K562 (cell line): ENCODE results near the gene CEP72. TPM values are rescaled to one million over a fixed set of nuclear protein-coding genes. Genes with fewer than 3 reads are reported as not detected.

ENCODE experiments used
- ATAC-seq: fragments of 200-7000 bp; cut with Tn5 transposase; 3 replicates; pipeline ENCODE4 v1.9.1; 2020; ENCODE audit warnings: moderate library complexity
- BruUV-seq: library from RNA; stranded (reverse); fragments of 400-500 nt; replicated peaks from 2 replicates; lab custom pipeline; 2021; lab: Mats Ljungman, UMichigan
- CTCF ChIA-PET: fragments of 300-600 bp; formaldehyde crosslinking; extraction: SDS; loops from one replicate; lab custom pipeline; 2021; ENCODE audit warnings: low intra/inter-chr PET ratio; lab: Yijun Ruan, JAX
- POLR2A ChIA-PET: fragments of 300-600, 350-650 bp; sonication (Branson Sonifier 250); formaldehyde crosslinking; extraction: SDS; loops from one replicate; lab custom pipeline; 2021; ENCODE audit warnings: antibody characterized with exemption, inconsistent platforms; lab: Yijun Ruan, JAX
- DNase-seq, 4 experiments: peaks; one replicate each; pipeline versions ENCODE4 v3.0.0 to v3.0.0-alpha.2; 2011 to 2018; ENCODE audit warnings: low spot score in 3 of 4, mixed read lengths in 3 of 4; ENCODE audit errors: extremely low read depth in 1 of 4
- FAIRE-seq: peaks from 2 replicates; lab custom pipeline; 2011; peaks lifted over from hg19 to GRCh38; lab: Jason Lieb, UNC
- H2AFZ ChIP-seq: 2 replicates; pipeline ENCODE4 v1.6.0; 2011; ENCODE audit warnings: low read depth, low read length, control low read depth, inconsistent platforms
- H3K27ac ChIP-seq: fragments of 200-600 bp; 3 replicates; pipeline ENCODE4 v1.8.0; 2011; ENCODE audit warnings: low read depth, mild to moderate bottlenecking, control low read depth, inconsistent platforms, low read length, moderate library complexity, mixed read lengths; ENCODE audit errors: extremely low read depth
- H3K27me3 ChIP-seq, 2 experiments: fragments of 300-600 bp in 1 of 2; 2 replicates in 1 of 2; 3 replicates in 1 of 2; pipeline versions ENCODE4 v1.6.0 to v1.8.0; 2011; ENCODE audit warnings: inconsistent platforms in 2 of 2, low read length in 2 of 2, mild to moderate bottlenecking in 1 of 2, mixed read lengths in 1 of 2, moderate library complexity in 1 of 2; ENCODE audit not compliant: control insufficient read depth in 2 of 2, insufficient read depth in 2 of 2
- H3K36me3 ChIP-seq: fragments of 300-600 bp; 3 replicates; pipeline ENCODE4 v1.8.0; 2011; ENCODE audit warnings: mild to moderate bottlenecking, low read length, inconsistent platforms; ENCODE audit not compliant: control insufficient read depth, insufficient read depth
- H3K4me1 ChIP-seq, 2 experiments: fragments of 200-600 bp in 1 of 2; replicated peaks in 1 of 2; 2 replicates in 1 of 2; 3 replicates in 1 of 2; pipeline versions ENCODE4 v1.5.1 to v1.8.0; 2011; ENCODE audit warnings: inconsistent platforms in 2 of 2, low read length in 2 of 2, mild to moderate bottlenecking in 1 of 2, mixed read lengths in 1 of 2, moderate library complexity in 1 of 2; ENCODE audit not compliant: control insufficient read depth in 2 of 2, insufficient read depth in 2 of 2
- H3K4me2 ChIP-seq: 2 replicates; pipeline ENCODE4 v1.6.1; 2011; ENCODE audit warnings: low read length, control low read depth, inconsistent platforms, mixed read lengths; ENCODE audit not compliant: insufficient read depth
- H3K4me3 ChIP-seq: fragments of 200-600 bp; sonication (generic), shearing (Covaris generic); 2 replicates; pipeline ENCODE4 v1.5.1; 2016; ENCODE audit warnings: control low read depth, inconsistent platforms
- H3K79me2 ChIP-seq: fragments of 200-600 bp; 3 replicates; pipeline ENCODE4 v1.8.0; 2011; ENCODE audit warnings: low read length, inconsistent platforms; ENCODE audit not compliant: control insufficient read depth, insufficient read depth
- H3K9ac ChIP-seq, 2 experiments: 2 replicates each; pipeline versions ENCODE4 v1.6.0 to v1.6.1; 2011; ENCODE audit warnings: low read depth in 2 of 2, low read length in 2 of 2, control low read depth in 1 of 2, inconsistent platforms in 1 of 2, mild to moderate bottlenecking in 1 of 2, mixed read lengths in 1 of 2; ENCODE audit not compliant: insufficient read depth in 1 of 2
- H3K9me1 ChIP-seq: one replicate; pipeline ENCODE4 v1.6.0; 2011; ENCODE audit warnings: inconsistent platforms, mild to moderate bottlenecking, low read length, moderate library complexity; ENCODE audit not compliant: control insufficient read depth, insufficient read depth
- H3K9me3 ChIP-seq: replicated peaks from 2 replicates; pipeline ENCODE4 v1.5.1; 2011; ENCODE audit warnings: low read depth, low read length, inconsistent platforms; ENCODE audit not compliant: control insufficient read depth, insufficient read depth
- H4K20me1 ChIP-seq: replicated peaks from 2 replicates; pipeline ENCODE4 v1.6.1; 2011; ENCODE audit warnings: low read length, inconsistent platforms, mixed read lengths; ENCODE audit not compliant: control insufficient read depth, insufficient read depth
- CC2D1A ChIP-seq: fragments of 450-650 bp; IDR thresholded peaks from 2 replicates; pipeline ENCODE4 v1.6.1; 2017; ENCODE audit warnings: mild to moderate bottlenecking
- NCOA1 ChIP-seq: fragments of 450-650 bp; IDR thresholded peaks from 2 replicates; pipeline ENCODE4 v1.6.1; 2016; ENCODE audit warnings: low read depth
- POLR2G ChIP-seq: fragments of 200-400 bp; formaldehyde crosslinking; IDR thresholded peaks from 2 replicates; pipeline ENCODE4 v1.6.1; 2017; ENCODE audit warnings: low read depth, mild to moderate bottlenecking, antibody characterized with exemption, low read length, moderate library complexity
- THAP12 ChIP-seq: fragments of 250-450 bp; sonication (Bioruptor Pico); IDR thresholded peaks from 2 replicates; pipeline ENCODE4 v1.9.0; 2021; ENCODE audit warnings: mild to moderate bottlenecking, inconsistent platforms
- ZKSCAN3 ChIP-seq: fragments of 250-450 bp; sonication (Bioruptor Pico); IDR thresholded peaks from 2 replicates; pipeline ENCODE4 v1.4.0; 2020
- ZNF277 ChIP-seq: fragments of 250-450 bp; sonication (Bioruptor Pico); IDR thresholded peaks from 2 replicates; pipeline ENCODE4 v1.8.0; 2022; ENCODE audit warnings: inconsistent platforms, mild to moderate bottlenecking, moderate library complexity, borderline replicate concordance
- ZNF507 ChIP-seq: conservative IDR thresholded peaks from 2 replicates; pipeline ENCODE4 v1.6.1; 2017; ENCODE audit warnings: missing genetic modification characterization, missing compliant biosample characterization
- WGBS: fragments of 100-300 bp; shearing (Covaris generic); methylation state at CpG from one replicate; pipeline ENCODE4 v1.1.6; 2016; ENCODE audit warnings: low coverage, mixed read lengths; ENCODE audit not compliant: insufficient coverage; ENCODE audit errors: missing lambda C conversion rate; 5-methylcytosine and 5-hydroxymethylcytosine counted together
- in situ Hi-C: fragments of 300-500 bp; cut with MboI; formaldehyde crosslinking; loops from 4 replicates; pipeline ENCODE4 v1.15.0; 2018; ENCODE audit warnings: inconsistent platforms, mixed read lengths
- intact Hi-C: fragments of 100-400 bp; cut with micrococcal nuclease; formaldehyde crosslinking; loops from 2 replicates; pipeline ENCODE4 v1.14.2; 2022
- polyA plus RNA-seq, 8 experiments: library from polyadenylated mRNA; depleted of rRNA in 4 of 8; stranded (reverse) in 5 of 8; unstranded in 3 of 8; fragments of >200 nt; fragmentation: Nextera tagmentation in 2 of 8; fragmentation: Illumina TruSeq in 1 of 8; extraction: Ambion mirVana in 2 of 8; extraction: Trizol in 1 of 8; gene quantifications; 2 replicates each; pipeline versions ENCODE4 v1.2.1 to v1.2.3, GENCODE V29; 2011 to 2014; ENCODE audit warnings: inconsistent platforms in 1 of 8, missing spikeins in 1 of 8
- total RNA-seq, 7 experiments: library from RNA; depleted of rRNA in 6 of 7; stranded (reverse); fragments of >200 nt in 6 of 7; fragmentation: Illumina TruSeq in 2 of 7; extraction: Trizol in 2 of 7; gene quantifications; 2 replicates each; pipeline versions ENCODE4 v1.2.1 to v1.2.3, GENCODE V29; 2011 to 2021; ENCODE audit warnings: low replicate concordance in 1 of 7
- TF ChIP-seq, protein P1 (sequence below), 2 experiments: fragments of 450-650 bp; IDR thresholded peaks; 2 replicates each; pipeline ENCODE4 v1.6.1; 2016
- TF ChIP-seq, protein P2 (sequence below): IDR thresholded peaks from 2 replicates; pipeline ENCODE4 v1.6.1; 2014; ENCODE audit warnings: antibody characterized with exemption

Gene CEP72
- total and polyA plus RNA-seq, 9 of the 15 experiments (the other 6 are each of a cell fraction or from before 2014, with no cell fraction given) = 0.89 to 38.1 (median 14.2) TPM

DNA sequence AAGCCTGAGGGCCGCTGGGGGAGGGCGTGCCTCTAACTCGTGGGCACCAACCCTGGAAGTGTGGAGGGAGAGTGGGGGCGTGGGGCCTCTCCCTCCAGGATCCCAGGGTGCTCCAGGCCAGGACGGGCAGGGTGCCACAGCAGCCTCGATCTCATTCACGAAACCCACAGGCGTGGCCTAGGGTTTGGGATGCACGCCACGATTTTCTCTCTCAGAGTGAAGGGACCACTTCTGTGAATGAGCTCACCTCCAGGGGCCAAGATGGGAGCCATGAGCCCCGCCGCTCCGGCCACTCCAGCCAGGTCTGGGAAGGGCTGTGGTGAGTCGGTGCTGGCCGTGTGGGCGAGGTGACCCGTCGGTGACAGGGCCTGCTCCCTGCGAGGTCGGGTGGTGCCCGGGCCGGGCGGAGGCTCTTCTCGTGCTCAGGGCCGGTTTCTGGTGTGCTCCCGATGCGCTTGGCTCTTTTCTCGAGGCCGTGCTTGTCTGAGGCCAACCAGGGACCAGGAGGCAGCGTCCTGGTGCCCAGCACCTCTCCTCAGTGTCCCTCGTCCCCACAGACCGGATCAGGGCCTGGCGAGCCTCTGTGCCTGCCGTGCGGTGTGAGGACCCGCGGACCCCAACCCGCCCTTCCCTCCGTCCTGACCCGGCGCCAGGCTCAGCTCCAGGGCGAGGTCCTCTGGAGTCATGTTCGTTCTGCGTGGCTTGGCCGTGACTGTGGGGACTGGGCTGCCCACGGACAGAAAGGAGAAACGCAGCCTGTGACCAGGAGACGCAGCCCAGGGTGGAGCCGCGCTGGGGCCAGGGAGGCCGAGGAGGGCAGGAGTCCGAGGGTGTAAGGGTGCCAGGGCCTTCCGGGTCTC lies 50.0 kb downstream of the CEP72 start:
- Histone ChIP-seq H3K9me1 (no peaks in the 10 kb centered on the region), H3K4me3 (no peak overlapping the region), H3K27ac (no peak overlapping the region), H2AFZ (no peak overlapping the region), H4K20me1 (no peaks in the 10 kb centered on the region), H3K9me3 (peaks cover 14% of the 10 kb centered on the region), H3K79me2 (no peaks in the 10 kb centered on the region), H3K4me2 (no peak overlapping the region), H3K36me3 (peaks cover 89% of the 10 kb centered on the region), H3K4me1 (peaks cover 11 to 40% of the 10 kb centered on the region in 2 experiments; a peak in 4 of 5 replicates), H3K27me3 (no peaks in the 10 kb centered on the region), H3K9ac (no peak overlapping the region)
- TF ChIP-seq POLR2G = peak; percentile 21
- TF ChIP-seq, protein P1, sequence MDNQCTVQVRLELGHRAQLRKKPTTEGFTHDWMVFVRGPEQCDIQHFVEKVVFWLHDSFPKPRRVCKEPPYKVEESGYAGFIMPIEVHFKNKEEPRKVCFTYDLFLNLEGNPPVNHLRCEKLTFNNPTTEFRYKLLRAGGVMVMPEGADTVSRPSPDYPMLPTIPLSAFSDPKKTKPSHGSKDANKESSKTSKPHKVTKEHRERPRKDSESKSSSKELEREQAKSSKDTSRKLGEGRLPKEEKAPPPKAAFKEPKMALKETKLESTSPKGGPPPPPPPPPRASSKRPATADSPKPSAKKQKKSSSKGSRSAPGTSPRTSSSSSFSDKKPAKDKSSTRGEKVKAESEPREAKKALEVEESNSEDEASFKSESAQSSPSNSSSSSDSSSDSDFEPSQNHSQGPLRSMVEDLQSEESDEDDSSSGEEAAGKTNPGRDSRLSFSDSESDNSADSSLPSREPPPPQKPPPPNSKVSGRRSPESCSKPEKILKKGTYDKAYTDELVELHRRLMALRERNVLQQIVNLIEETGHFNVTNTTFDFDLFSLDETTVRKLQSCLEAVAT (IDR thresholded peaks at IDR 0.05) = no peak
- no peak for TF ChIP-seq CC2D1A
- TF ChIP-seq THAP12 = no peak
- TF ChIP-seq ZKSCAN3 = no peak
- TF ChIP-seq ZNF277 (CRISPR knock-in tag) = no peak
- no peak for TF ChIP-seq ZNF507 (tag)
- no peak for TF ChIP-seq NCOA1
- TF ChIP-seq, protein P2, sequence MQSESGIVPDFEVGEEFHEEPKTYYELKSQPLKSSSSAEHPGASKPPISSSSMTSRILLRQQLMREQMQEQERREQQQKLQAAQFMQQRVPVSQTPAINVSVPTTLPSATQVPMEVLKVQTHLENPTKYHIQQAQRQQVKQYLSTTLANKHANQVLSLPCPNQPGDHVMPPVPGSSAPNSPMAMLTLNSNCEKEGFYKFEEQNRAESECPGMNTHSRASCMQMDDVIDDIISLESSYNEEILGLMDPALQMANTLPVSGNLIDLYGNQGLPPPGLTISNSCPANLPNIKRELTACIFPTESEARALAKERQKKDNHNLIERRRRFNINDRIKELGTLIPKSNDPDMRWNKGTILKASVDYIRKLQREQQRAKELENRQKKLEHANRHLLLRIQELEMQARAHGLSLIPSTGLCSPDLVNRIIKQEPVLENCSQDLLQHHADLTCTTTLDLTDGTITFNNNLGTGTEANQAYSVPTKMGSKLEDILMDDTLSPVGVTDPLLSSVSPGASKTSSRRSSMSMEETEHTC = no peak
- CTCF ChIA-PET = no interaction called here
- intact Hi-C loops (no loop called here), in situ Hi-C loops (no loop called here)
- POLR2A ChIA-PET = no interaction called here
- 96% methylated on average over 38 of the region's 53 CpGs for WGBS
- no TSS peak for BruUV-seq
- no peak for DNase-seq
- FAIRE-seq = no peak
- no peak for ATAC-seq
